HuH-7.5 (cell line): ENCODE measurements around the gene GDF7.

Source experiments
- DNase-seq: peaks from one replicate; pipeline ENCODE4 v3.0.0; 2011; ENCODE audit warnings: low spot score

Gene GDF7

GRCh38 chr2:20661421-20662307 lies 5.3 kb upstream of the GDF7 start:
- peak; percentile 70 for DNase-seq

GRCh38 chr2:20662308-20662937 lies 4.5 kb upstream of the GDF7 start:
- DNase-seq = no peak

- DNase-seq = peak; percentile 3
Observed at GRCh38 chr2:20663196-20664070, 3.5 kb upstream of the GDF7 start.

GRCh38 chr2:20664071-20664390 lies 2.9 kb upstream of the GDF7 start:
- no peak for DNase-seq

GRCh38 chr2:20664431-20665242 lies 2.3 kb upstream of the GDF7 start:
- peak; percentile 6 for DNase-seq

- DNase-seq = peak; percentile 45
Observed at GRCh38 chr2:20665243-20666004, 1.5 kb upstream of the GDF7 start.

GRCh38 chr2:20666005-20666303 lies 990 bp upstream of the GDF7 start:
- peak; percentile 36 for DNase-seq

- DNase-seq = no peak
Observed at GRCh38 chr2:20667151-20667530, 197 bp downstream of the GDF7 start.

- peak; percentile 70 for DNase-seq
Observed at GRCh38 chr2:20667531-20668401, 822 bp downstream of the GDF7 start.

- no peak for DNase-seq
Observed at GRCh38 chr2:20668451-20668850, 1.5 kb downstream of the GDF7 start.

GRCh38 chr2:20668871-20669475 lies 2.0 kb downstream of the GDF7 start:
- DNase-seq = no peak

GRCh38 chr2:20669562-20670314 lies 2.8 kb downstream of the GDF7 start:
- no peak for DNase-seq

GRCh38 chr2:20670315-20671035 lies 3.5 kb downstream of the GDF7 start:
- no peak for DNase-seq

GRCh38 chr2:20671036-20671735 lies 4.2 kb downstream of the GDF7 start:
- DNase-seq = no peak

- no peak for DNase-seq
Observed at GRCh38 chr2:20671736-20672080, 4.8 kb downstream of the GDF7 start.

GRCh38 chr2:20672201-20672951 lies 5.4 kb downstream of the GDF7 start:
- DNase-seq = no peak

- no peak for DNase-seq
Observed at GRCh38 chr2:20673686-20674308, 6.9 kb downstream of the GDF7 start.
